Karpas-422 (cell line): ENCODE data around the gene SULT1C4. TPM values are rescaled to one million over a fixed set of nuclear protein-coding genes. Genes with fewer than 3 reads are reported as not detected.

Experiments used
- DNase-seq: peaks from one replicate; pipeline ENCODE4 v3.0.0-alpha.2; 2015
- H2AFZ ChIP-seq: fragments of 200-600 bp; sonication (generic); 2 replicates; pipeline ENCODE4 v1.6.1; 2014; ENCODE audit warnings: antibody characterized with exemption, low read length, mixed read lengths
- H3K27ac ChIP-seq: fragments of 200-600 bp; sonication (generic); 2 replicates; pipeline ENCODE4 v1.5.1; 2014; ENCODE audit warnings: mild to moderate bottlenecking, low read length, moderate library complexity
- H3K27me3 ChIP-seq: fragments of 200-600 bp; sonication (generic); 2 replicates; pipeline ENCODE4 v1.6.1; 2014; ENCODE audit warnings: low read length, mixed read lengths
- H3K36me3 ChIP-seq: fragments of 200-600 bp; sonication (generic); 2 replicates; pipeline ENCODE4 v1.6.1; 2014; ENCODE audit warnings: low read length, mixed read lengths; ENCODE audit not compliant: insufficient read depth
- H3K4me1 ChIP-seq: fragments of 200-600 bp; sonication (generic); 2 replicates; pipeline ENCODE4 v1.6.1; 2014; ENCODE audit warnings: mild to moderate bottlenecking, low read length, mixed read lengths
- H3K4me2 ChIP-seq: fragments of 200-600 bp; sonication (generic); 2 replicates; pipeline ENCODE4 v1.6.1; 2014; ENCODE audit warnings: low read length, low read depth, mild to moderate bottlenecking; ENCODE audit not compliant: poor library complexity, severe bottlenecking
- H3K4me3 ChIP-seq: fragments of 200-600 bp; sonication (generic); 2 replicates; pipeline ENCODE4 v1.5.1; 2014; ENCODE audit warnings: mild to moderate bottlenecking, antibody characterized with exemption, low read length, mixed read lengths
- H3K79me2 ChIP-seq: fragments of 200-600 bp; sonication (generic); 2 replicates; pipeline ENCODE4 v1.6.1; 2014; ENCODE audit warnings: mild to moderate bottlenecking, low read length, mixed read lengths
- H3K9ac ChIP-seq: fragments of 200-600 bp; sonication (generic); 2 replicates; pipeline ENCODE4 v1.6.0; 2014; ENCODE audit warnings: low read length
- H3K9me2 ChIP-seq: fragments of 200-600 bp; sonication (generic), shearing (Covaris generic); replicated peaks from 2 replicates; pipeline ENCODE4 v1.6.0; 2014; ENCODE audit warnings: mild to moderate bottlenecking, low read length, moderate library complexity; ENCODE audit not compliant: insufficient read depth
- H3K9me3 ChIP-seq: fragments of 300-700, 200-600 bp; sonication (generic); 2 replicates; pipeline ENCODE4 v1.6.1; 2014; ENCODE audit warnings: low read length, mixed read lengths
- H4K20me1 ChIP-seq: fragments of 200-600 bp; sonication (generic); 2 replicates; pipeline ENCODE4 v1.6.1; 2014; ENCODE audit warnings: mild to moderate bottlenecking, antibody characterized with exemption, low read length, low read depth; ENCODE audit not compliant: insufficient read depth
- total RNA-seq: library from RNA; depleted of rRNA; stranded (reverse); fragments of >200 nt; shearing (Covaris generic); gene quantifications from 2 replicates; pipeline ENCODE4 v1.2.3, GENCODE V29; 2014; ENCODE audit warnings: low replicate concordance

The SULT1C4 gene
- total RNA-seq, 1 experiment from 2014 or later = not detected

DNA sequence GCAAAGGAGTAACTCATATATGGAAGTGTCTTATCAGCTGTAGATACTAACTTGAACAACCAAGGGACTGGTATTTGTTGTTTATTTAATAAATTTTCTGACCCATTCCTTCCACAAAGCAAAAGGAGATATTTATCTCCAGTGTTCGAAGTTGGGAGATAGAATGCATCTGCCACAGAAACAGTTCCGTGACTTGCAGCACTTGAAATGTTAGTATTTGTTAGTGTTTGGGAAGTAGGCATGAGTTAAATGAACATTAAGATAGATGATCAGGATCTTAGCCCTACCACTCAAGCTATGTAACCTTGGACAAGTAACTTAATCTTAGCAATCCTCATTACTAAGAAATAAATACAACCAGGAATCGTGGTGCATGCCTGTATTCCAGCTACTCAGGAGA, 12.1 kb upstream of the SULT1C4 start:
- H3K27ac ChIP-seq = no peak overlapping the region
- H3K9ac ChIP-seq = no peak overlapping the region
- H3K4me3 ChIP-seq = no peak overlapping the region
- H3K36me3 ChIP-seq = no peaks in the 10 kb centered on the region
- DNase-seq = no peak
- H3K4me1 ChIP-seq = no peaks in the 10 kb centered on the region
- no peak overlapping the region for H2AFZ ChIP-seq
- H3K4me2 ChIP-seq = no peak overlapping the region
- H3K79me2 ChIP-seq = no peaks in the 10 kb centered on the region
- H3K9me2 ChIP-seq = no peaks in the 10 kb centered on the region
- no peaks in the 10 kb centered on the region for H3K9me3 ChIP-seq
- H4K20me1 ChIP-seq = no peaks in the 10 kb centered on the region
- H3K27me3 ChIP-seq = no peaks in the 10 kb centered on the region

DNA sequence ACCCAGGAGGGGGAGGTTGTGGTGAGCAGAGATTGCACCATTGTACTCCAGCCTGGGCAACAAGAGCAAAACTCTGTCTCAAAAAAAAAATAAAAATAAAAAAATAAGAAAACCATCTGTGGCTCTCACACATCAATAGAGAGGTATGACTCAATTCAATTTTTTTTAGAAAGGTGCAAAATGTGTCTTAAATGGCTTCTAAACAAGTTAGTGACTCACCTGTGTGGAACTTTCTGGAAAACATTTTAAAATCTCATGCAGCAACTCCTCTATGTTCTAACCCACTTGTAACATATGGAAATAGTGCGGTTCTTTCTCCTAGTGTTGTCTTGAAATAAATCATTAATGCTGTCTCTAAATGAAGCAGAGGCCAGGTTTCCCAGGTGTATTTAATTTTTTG, 10.7 kb upstream of the SULT1C4 start:
- Histone ChIP-seq H4K20me1 (no peaks in the 10 kb centered on the region), H3K4me1 (no peaks in the 10 kb centered on the region), H3K4me2 (no peak overlapping the region), H3K79me2 (no peaks in the 10 kb centered on the region), H3K27me3 (no peaks in the 10 kb centered on the region), H3K36me3 (no peaks in the 10 kb centered on the region), H3K9me3 (no peaks in the 10 kb centered on the region), H2AFZ (no peak overlapping the region), H3K9ac (no peak overlapping the region), H3K27ac (no peak overlapping the region), H3K4me3 (no peak overlapping the region), H3K9me2 (no peaks in the 10 kb centered on the region)
- DNase-seq = no peak

GRCh38 chr2:108367561-108368175, 10.1 kb upstream of the SULT1C4 start:
- Histone ChIP-seq H3K27me3 (no peaks in the 10 kb centered on the region), H3K4me2 (no peak overlapping the region), H3K4me1 (no peaks in the 10 kb centered on the region), H3K79me2 (no peaks in the 10 kb centered on the region), H2AFZ (no peak overlapping the region), H3K9ac (no peak overlapping the region), H3K27ac (no peak overlapping the region), H3K4me3 (no peak overlapping the region), H3K9me3 (no peaks in the 10 kb centered on the region), H3K9me2 (no peaks in the 10 kb centered on the region), H4K20me1 (no peaks in the 10 kb centered on the region), H3K36me3 (no peaks in the 10 kb centered on the region)
- no peak for DNase-seq

DNA sequence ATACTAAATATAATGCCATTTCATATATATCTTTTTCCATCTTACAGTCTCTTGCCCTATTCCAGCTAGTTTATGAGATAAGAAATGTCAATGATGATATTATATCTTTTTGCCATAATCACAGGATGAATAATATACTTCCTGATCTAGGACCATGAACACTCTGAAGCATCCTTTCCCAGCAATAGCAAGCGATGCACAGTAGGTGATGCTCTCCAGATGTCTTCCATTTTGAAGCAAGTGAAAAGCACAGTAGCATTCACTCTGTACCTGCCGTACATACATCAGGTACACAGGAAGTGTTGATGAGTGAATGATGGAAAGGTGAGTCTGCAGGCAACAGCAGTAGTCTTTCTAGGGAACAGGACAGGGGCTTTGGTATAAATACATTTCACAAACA, 8.6 kb upstream of the SULT1C4 start:
- Histone ChIP-seq H3K79me2 (no peaks in the 10 kb centered on the region), H3K9me3 (no peaks in the 10 kb centered on the region), H2AFZ (no peak overlapping the region), H3K4me1 (no peaks in the 10 kb centered on the region), H3K9ac (no peak overlapping the region), H3K27ac (no peak overlapping the region), H4K20me1 (no peaks in the 10 kb centered on the region), H3K4me2 (no peak overlapping the region), H3K4me3 (no peak overlapping the region), H3K9me2 (no peaks in the 10 kb centered on the region), H3K36me3 (no peaks in the 10 kb centered on the region), H3K27me3 (no peaks in the 10 kb centered on the region)
- DNase-seq = no peak

DNA sequence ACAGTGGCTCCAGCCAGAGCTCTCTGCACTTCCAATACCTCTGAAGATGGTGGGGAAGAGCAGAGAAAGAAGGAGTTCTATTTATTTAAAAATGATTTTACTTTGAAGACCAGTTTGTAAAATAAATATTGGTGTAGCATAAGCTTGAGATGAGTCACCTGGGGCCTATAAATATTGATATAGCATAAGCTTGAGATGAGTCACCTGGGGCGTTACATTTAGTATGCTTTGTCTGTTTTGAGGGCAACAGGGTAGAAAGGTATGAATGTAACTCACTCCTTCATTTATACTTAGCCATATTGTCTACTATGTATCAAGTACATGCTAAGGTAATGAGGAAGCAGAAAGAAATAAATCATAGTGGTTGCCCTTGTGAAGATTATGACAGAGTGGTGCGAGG, 7.7 kb upstream of the SULT1C4 start:
- no peaks in the 10 kb centered on the region for H3K4me1 ChIP-seq
- H3K4me2 ChIP-seq = no peak overlapping the region
- no peaks in the 10 kb centered on the region for H4K20me1 ChIP-seq
- H3K4me3 ChIP-seq = no peak overlapping the region
- no peaks in the 10 kb centered on the region for H3K9me3 ChIP-seq
- no peaks in the 10 kb centered on the region for H3K27me3 ChIP-seq
- H3K36me3 ChIP-seq = no peaks in the 10 kb centered on the region
- no peak overlapping the region for H2AFZ ChIP-seq
- H3K9me2 ChIP-seq = no peaks in the 10 kb centered on the region
- H3K79me2 ChIP-seq = no peaks in the 10 kb centered on the region
- H3K9ac ChIP-seq = no peak overlapping the region
- no peak overlapping the region for H3K27ac ChIP-seq
- DNase-seq = no peak

GRCh38 chr2:108376774-108377173, 980 bp upstream of the SULT1C4 start:
- Histone ChIP-seq H3K9me3 (no peaks in the 10 kb centered on the region), H2AFZ (no peak overlapping the region), H3K79me2 (no peaks in the 10 kb centered on the region), H3K4me3 (no peak overlapping the region), H3K36me3 (no peaks in the 10 kb centered on the region), H3K27ac (no peak overlapping the region), H3K27me3 (no peaks in the 10 kb centered on the region), H3K9me2 (no peaks in the 10 kb centered on the region), H3K4me2 (no peak overlapping the region), H4K20me1 (no peaks in the 10 kb centered on the region), H3K9ac (no peak overlapping the region), H3K4me1 (no peaks in the 10 kb centered on the region)
- no peak for DNase-seq

- H3K4me3 ChIP-seq = no peak overlapping the region
- no peaks in the 10 kb centered on the region for H3K9me2 ChIP-seq
- DNase-seq = no peak
- no peak overlapping the region for H2AFZ ChIP-seq
- no peak overlapping the region for H3K27ac ChIP-seq
- no peaks in the 10 kb centered on the region for H3K79me2 ChIP-seq
- H3K9me3 ChIP-seq = no peaks in the 10 kb centered on the region
- H3K4me2 ChIP-seq = no peak overlapping the region
- H3K27me3 ChIP-seq = no peaks in the 10 kb centered on the region
- no peaks in the 10 kb centered on the region for H3K36me3 ChIP-seq
- no peaks in the 10 kb centered on the region for H4K20me1 ChIP-seq
- no peak overlapping the region for H3K9ac ChIP-seq
- H3K4me1 ChIP-seq = no peaks in the 10 kb centered on the region
Measured at GRCh38 chr2:108377401-108377800, 353 bp upstream of the SULT1C4 start.

- H2AFZ ChIP-seq = no peak overlapping the region
- no peak overlapping the region for H3K27ac ChIP-seq
- no peaks in the 10 kb centered on the region for H3K9me3 ChIP-seq
- H3K4me3 ChIP-seq = no peak overlapping the region
- H3K4me2 ChIP-seq = no peak overlapping the region
- H3K79me2 ChIP-seq = no peaks in the 10 kb centered on the region
- no peaks in the 10 kb centered on the region for H3K36me3 ChIP-seq
- DNase-seq = no peak
- H3K9ac ChIP-seq = no peak overlapping the region
- no peaks in the 10 kb centered on the region for H4K20me1 ChIP-seq
- no peaks in the 10 kb centered on the region for H3K9me2 ChIP-seq
- H3K27me3 ChIP-seq = no peaks in the 10 kb centered on the region
- H3K4me1 ChIP-seq = no peaks in the 10 kb centered on the region
Measured at GRCh38 chr2:108378851-108379250, 1.1 kb downstream of the SULT1C4 start.

GRCh38 chr2:108382196-108382595, 4.4 kb downstream of the SULT1C4 start:
- Histone ChIP-seq H3K36me3 (no peaks in the 10 kb centered on the region), H4K20me1 (no peaks in the 10 kb centered on the region), H3K27me3 (no peaks in the 10 kb centered on the region), H3K4me2 (no peak overlapping the region), H3K4me1 (no peaks in the 10 kb centered on the region), H3K9me2 (no peaks in the 10 kb centered on the region), H3K27ac (no peak overlapping the region), H2AFZ (no peak overlapping the region), H3K9me3 (no peaks in the 10 kb centered on the region), H3K4me3 (no peak overlapping the region), H3K79me2 (no peaks in the 10 kb centered on the region), H3K9ac (no peak overlapping the region)
- no peak for DNase-seq
